ENCODE measurements around the gene ARAF. TPM values are rescaled to one million over a fixed set of nuclear protein-coding genes. Genes with fewer than 3 reads are reported as not detected.

Gene ARAF
- total and polyA plus RNA-seq, 2 of the 4 experiments (the other 2 are of a cell fraction): 9.1 to 52.2 TPM

- Histone ChIP-seq H3K4ac (ENCODE audit: low read depth, low read length) (no peak overlapping the region), H3K14ac (replicated peaks; ENCODE audit: low read depth, low read length) (no peak overlapping the region), H3K9me3 (ENCODE audit: control insufficient read depth, insufficient read depth, low read length) (no peaks in the 10 kb centered on the region), H4K20me1 (ENCODE audit: insufficient read depth, low read length) (peaks cover 3% of the 10 kb centered on the region), H2AK5ac (ENCODE audit: low read depth, low read length) (no peak overlapping the region), H3K56ac (ENCODE audit: extremely low read depth, insufficient read depth, low read length) (no peak overlapping the region), H4K8ac (ENCODE audit: low read depth in 2 of 2, low read length in 2 of 2) (no peak overlapping the region), H2BK120ac (ENCODE audit: low read depth, low read length) (no peak overlapping the region), H3K4me3 (ENCODE audit: insufficient read depth, low read depth, low read length) (no peak overlapping the region), H2AFZ (replicated peaks; ENCODE audit: low read length, poor library complexity) (no peak overlapping the region), H3K27me3 (ENCODE audit: control insufficient read depth, insufficient read depth, low read length) (peaks cover 5% of the 10 kb centered on the region; the same call in 1 of the 2 replicates), H3K18ac (ENCODE audit: low read depth, low read length) (no peak overlapping the region), H2BK20ac (ENCODE audit: low read depth, low read length) (no peak overlapping the region), H3K79me1 (ENCODE audit: low read depth in 1 of 2, low read length in 2 of 2) (no peaks in the 10 kb centered on the region), H3K4me2 (ENCODE audit: low read depth, low read length) (no peak overlapping the region), H3K9me1 (ENCODE audit: insufficient read depth, low read length) (no peaks in the 10 kb centered on the region), H3K4me1 (ENCODE audit: control insufficient read depth, insufficient read depth, low read length) (no peaks in the 10 kb centered on the region), H2AK9ac (replicated peaks; ENCODE audit: low read depth, low read length, poor library complexity) (no peak overlapping the region), H3K9ac (ENCODE audit: low read depth, low read length) (no peak overlapping the region), H3K23ac (ENCODE audit: low read depth, low read length) (no peak overlapping the region), H4K91ac (ENCODE audit: insufficient read depth, low read depth, low read length) (no peak overlapping the region), H2BK5ac (ENCODE audit: low read depth, low read length, poor library complexity, severe bottlenecking) (no peak overlapping the region), H3K36me3 (ENCODE audit: control insufficient read depth, insufficient read depth, low read length) (no peaks in the 10 kb centered on the region), H4K5ac (ENCODE audit: low read depth, low read length) (no peak overlapping the region), H2BK15ac (ENCODE audit: low read depth, low read length) (no peak overlapping the region), H3K27ac (ENCODE audit: insufficient read depth, low read length) (no peak overlapping the region)
- no CpG with 5 or more reads among the region's 2 CpGs for WGBS, 2 experiments (ENCODE audit: extremely low coverage in 2 of 2, insufficient read length in 1 of 2)
- no peak for ATAC-seq (ENCODE audit: low read depth)
- dilution Hi-C loops (cut with HindIII; ENCODE audit: low sequenced_read_pairs, unreplicated experiment) (no loop called here), in situ Hi-C loops (cut with MboI; ENCODE audit: low sequenced_read_pairs) (no loop called here), intact Hi-C loops (cut with micrococcal nuclease) (no loop called here)
- ChIA-PET POLR2A (ENCODE audit: unreplicated experiment) (no interaction called here), CTCF (no interaction called here)
- DNase-seq: no peak
- TF ChIP-seq USF2 (IDR thresholded peaks at IDR 0.05; ENCODE audit: low read depth, low read length) (no peak), CEBPB (IDR thresholded peaks at IDR 0.05; ENCODE audit: low read depth, low read length) (no peak), RAD21 (IDR thresholded peaks at IDR 0.05; ENCODE audit: low read length) (no peak), ELK1 (IDR thresholded peaks at IDR 0.05; ENCODE audit: borderline replicate concordance, low read depth, low read length) (no peak), BHLHE40 (IDR thresholded peaks at IDR 0.05; ENCODE audit: low read depth, low read length) (no peak), RCOR1 (IDR thresholded peaks at IDR 0.05; ENCODE audit: insufficient replicate concordance, low read length) (no peak), MAZ (IDR thresholded peaks at IDR 0.05; ENCODE audit: borderline replicate concordance, low read depth, low read length) (no peak), POLR2A (IDR thresholded peaks at IDR 0.05; ENCODE audit: low read depth, low read length) (no peak), RFX5 (IDR thresholded peaks at IDR 0.05; ENCODE audit: low read depth, low read length) (no peak)
- BruUV-seq (replicated peaks): no TSS peak
These were observed 50.9 kb downstream of the ARAF start for GRCh38 chrX:47611926-47612325.
